ENCODE data around the gene AGGF1.

- no peak for TF ChIP-seq CTCF (IDR thresholded peaks at IDR 0.05)
- TF ChIP-seq ZFX (IDR thresholded peaks at IDR 0.05; ENCODE audit: borderline replicate concordance), result no peak
Observed at GRCh38 chr5:77073667-77074066, 43.5 kb downstream of the AGGF1 start.

Measured in 22Rv1 (cell line).